ENCODE results near the gene BICRAL.
"Not testable (repeated sequence)": the region's sequence is repeated elsewhere in the genome, so short reads cannot be mapped to it uniquely, and the experiment has no call there.

The BICRAL gene

GRCh38 chr6:42896178-42896719, 114.4 kb downstream of the BICRAL start:
- DNase-seq (ENCODE audit: low read depth in 2 of 2) = no peak

GRCh38 chr6:42898891-42899361, 117.1 kb downstream of the BICRAL start:
- peak in 1 of 2 experiments; percentile 63 for DNase-seq (ENCODE audit: low read depth in 2 of 2)

- DNase-seq (ENCODE audit: low read depth in 2 of 2) = no peak
Measured at GRCh38 chr6:42899871-42900270, 118.0 kb downstream of the BICRAL start.

- DNase-seq (ENCODE audit: low read depth in 2 of 2) = peak; percentile 37 to 47
Measured at GRCh38 chr6:42901538-42901957, 119.7 kb downstream of the BICRAL start.

- not testable (repeated sequence) for DNase-seq (ENCODE audit: low read depth in 2 of 2)
Measured at GRCh38 chr6:42902429-42903263, 120.8 kb downstream of the BICRAL start.

GRCh38 chr6:42904467-42904866, 122.6 kb downstream of the BICRAL start:
- DNase-seq (ENCODE audit: low read depth in 2 of 2) = no peak

GRCh38 chr6:42907336-42907735, 125.5 kb downstream of the BICRAL start:
- no peak for DNase-seq (ENCODE audit: low read depth in 2 of 2)

- DNase-seq (ENCODE audit: low read depth in 2 of 2) = no peak
Measured at GRCh38 chr6:42909835-42910234, 128.0 kb downstream of the BICRAL start.

- DNase-seq (ENCODE audit: low read depth in 2 of 2) = no peak
Measured at GRCh38 chr6:42911171-42912021, 129.5 kb downstream of the BICRAL start.

- DNase-seq (ENCODE audit: low read depth in 2 of 2) = no peak
Measured at GRCh38 chr6:42914546-42914945, 132.7 kb downstream of the BICRAL start.

GRCh38 chr6:42915732-42916131, 133.9 kb downstream of the BICRAL start, which contains the start of gene PTCRA:
Gene PTCRA (plus strand): TSS chr6:42916053. CDS start chr6:42916070, 17 bp downstream.
- no peak for DNase-seq (ENCODE audit: low read depth in 2 of 2)

GRCh38 chr6:42916288-42916687, 134.4 kb downstream of the BICRAL start:
- DNase-seq (ENCODE audit: low read depth in 2 of 2) = no peak

Measured in stimulated activated CD4-positive, alpha-beta T cell treated with anti-CD3 and anti-CD28 coated beads, Interleukin-12 subunit alpha, Interleukin-12 subunit beta, amount 100 ng/mL, for 24 hours (primary cell).